ENCODE data around the gene SGK2. TPM values are rescaled to one million over a fixed set of nuclear protein-coding genes. Genes with fewer than 3 reads are reported as not detected.

Gene SGK2
- total RNA-seq, 1 donor from 2014 or later, result 1.0 TPM

GRCh38 chr20:43541214-43541613 lies 17.6 kb upstream of the SGK2 start:
- Mint-ChIP-seq H3K4me3 (no peak overlapping the region), H3K27ac (ENCODE audit: unreplicated experiment) (no peak overlapping the region), H3K9me3 (peaks cover under 1% of the 10 kb centered on the region), H3K36me3 (ENCODE audit: low read depth) (peaks cover 2% of the 10 kb centered on the region), H3K27me3 (ENCODE audit: low read depth) (no peaks in the 10 kb centered on the region), H3K4me1 (no peaks in the 10 kb centered on the region)
- DNase-seq (ENCODE audit: low read depth, low spot score), result no peak
- TF ChIP-seq, protein P1, sequence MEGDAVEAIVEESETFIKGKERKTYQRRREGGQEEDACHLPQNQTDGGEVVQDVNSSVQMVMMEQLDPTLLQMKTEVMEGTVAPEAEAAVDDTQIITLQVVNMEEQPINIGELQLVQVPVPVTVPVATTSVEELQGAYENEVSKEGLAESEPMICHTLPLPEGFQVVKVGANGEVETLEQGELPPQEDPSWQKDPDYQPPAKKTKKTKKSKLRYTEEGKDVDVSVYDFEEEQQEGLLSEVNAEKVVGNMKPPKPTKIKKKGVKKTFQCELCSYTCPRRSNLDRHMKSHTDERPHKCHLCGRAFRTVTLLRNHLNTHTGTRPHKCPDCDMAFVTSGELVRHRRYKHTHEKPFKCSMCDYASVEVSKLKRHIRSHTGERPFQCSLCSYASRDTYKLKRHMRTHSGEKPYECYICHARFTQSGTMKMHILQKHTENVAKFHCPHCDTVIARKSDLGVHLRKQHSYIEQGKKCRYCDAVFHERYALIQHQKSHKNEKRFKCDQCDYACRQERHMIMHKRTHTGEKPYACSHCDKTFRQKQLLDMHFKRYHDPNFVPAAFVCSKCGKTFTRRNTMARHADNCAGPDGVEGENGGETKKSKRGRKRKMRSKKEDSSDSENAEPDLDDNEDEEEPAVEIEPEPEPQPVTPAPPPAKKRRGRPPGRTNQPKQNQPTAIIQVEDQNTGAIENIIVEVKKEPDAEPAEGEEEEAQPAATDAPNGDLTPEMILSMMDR (conservative IDR thresholded peaks at IDR 0.05), result no peak

DNA sequence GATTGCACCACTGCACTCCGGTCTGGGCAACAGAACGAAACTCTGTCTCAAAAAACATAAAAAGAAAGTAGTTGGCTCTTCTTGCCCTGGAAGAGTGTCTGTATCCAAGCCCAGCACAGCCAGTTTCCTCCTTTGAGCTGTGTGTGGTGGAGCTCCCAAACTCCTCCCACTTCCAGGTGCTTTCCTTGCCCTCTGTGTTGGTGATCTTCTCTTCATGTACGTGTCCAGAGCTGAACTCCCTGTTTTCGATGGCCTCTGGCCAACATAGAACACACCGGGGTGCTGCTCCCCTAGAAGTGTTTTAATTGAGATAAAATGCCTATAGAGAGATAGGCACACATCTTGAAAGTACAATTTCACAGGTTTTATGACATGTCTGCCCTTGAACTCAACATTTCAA lies 16.7 kb upstream of the SGK2 start:
- H3K4me1 Mint-ChIP-seq, result no peaks in the 10 kb centered on the region
- H3K27ac Mint-ChIP-seq (ENCODE audit: unreplicated experiment), result no peak overlapping the region
- peaks cover 5% of the 10 kb centered on the region for H3K9me3 Mint-ChIP-seq
- TF ChIP-seq, protein P1 (conservative IDR thresholded peaks at IDR 0.05), result no peak
- H3K36me3 Mint-ChIP-seq (ENCODE audit: low read depth), result peaks cover 7% of the 10 kb centered on the region
- no peak for DNase-seq (ENCODE audit: low read depth, low spot score)
- no peak overlapping the region for H3K4me3 Mint-ChIP-seq
- no peaks in the 10 kb centered on the region for H3K27me3 Mint-ChIP-seq (ENCODE audit: low read depth)

DNA sequence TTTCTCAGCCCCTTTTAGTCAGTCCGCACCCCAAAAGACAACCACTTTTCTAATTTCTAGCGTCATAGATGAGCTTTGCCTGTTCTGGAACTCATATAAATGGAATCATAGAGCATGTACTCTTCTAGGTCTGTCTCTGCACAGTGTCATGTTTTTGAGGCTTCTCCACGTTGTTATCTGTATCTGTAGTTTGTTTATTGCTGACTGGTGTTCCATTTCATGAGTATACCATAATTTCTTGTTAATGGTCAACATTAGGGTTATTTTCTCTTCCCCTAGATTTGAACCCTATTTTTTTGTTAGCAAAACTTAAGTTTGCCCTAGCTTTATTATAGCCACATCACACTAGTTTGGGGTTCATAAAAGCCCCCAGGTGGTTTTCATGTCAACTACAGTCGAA lies 16.2 kb upstream of the SGK2 start:
- H3K9me3 Mint-ChIP-seq, result peaks cover 10% of the 10 kb centered on the region
- H3K4me1 Mint-ChIP-seq, result no peaks in the 10 kb centered on the region
- H3K4me3 Mint-ChIP-seq, result no peak overlapping the region
- DNase-seq (ENCODE audit: low read depth, low spot score), result no peak
- H3K27me3 Mint-ChIP-seq (ENCODE audit: low read depth), result no peaks in the 10 kb centered on the region
- peaks cover 11% of the 10 kb centered on the region for H3K36me3 Mint-ChIP-seq (ENCODE audit: low read depth)
- H3K27ac Mint-ChIP-seq (ENCODE audit: unreplicated experiment), result no peak overlapping the region
- TF ChIP-seq, protein P1 (conservative IDR thresholded peaks at IDR 0.05), result no peak

DNA sequence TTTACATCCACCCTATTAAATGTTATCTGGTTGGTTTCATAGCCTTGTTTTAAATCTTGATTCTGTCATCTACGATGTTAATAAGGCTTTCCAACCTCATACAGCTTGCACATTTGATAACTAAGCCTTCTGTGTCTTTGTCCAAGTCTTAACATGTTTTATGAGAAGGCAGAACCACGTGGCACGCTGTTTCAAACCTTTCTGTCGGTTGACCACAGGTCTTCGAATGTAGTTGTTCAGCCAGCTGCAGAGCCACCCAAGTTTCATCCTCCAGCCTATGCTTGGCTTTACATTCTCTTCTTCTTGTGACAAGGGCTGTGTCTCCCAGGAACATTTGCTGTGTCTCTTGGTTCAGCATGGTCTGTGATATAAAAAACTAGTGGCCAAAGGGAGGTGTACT lies 15.7 kb upstream of the SGK2 start:
- TF ChIP-seq, protein P1 (conservative IDR thresholded peaks at IDR 0.05), result no peak
- no peak for DNase-seq (ENCODE audit: low read depth, low spot score)
- peaks cover 10% of the 10 kb centered on the region for H3K9me3 Mint-ChIP-seq
- peaks cover 16% of the 10 kb centered on the region for H3K36me3 Mint-ChIP-seq (ENCODE audit: low read depth)
- H3K4me1 Mint-ChIP-seq, result no peaks in the 10 kb centered on the region
- no peak overlapping the region for H3K27ac Mint-ChIP-seq (ENCODE audit: unreplicated experiment)
- no peaks in the 10 kb centered on the region for H3K27me3 Mint-ChIP-seq (ENCODE audit: low read depth)
- no peak overlapping the region for H3K4me3 Mint-ChIP-seq

GRCh38 chr20:43544501-43544900 lies 14.3 kb upstream of the SGK2 start:
- Mint-ChIP-seq H3K4me3 (no peak overlapping the region), H3K9me3 (peaks cover 10% of the 10 kb centered on the region), H3K27ac (ENCODE audit: unreplicated experiment) (no peak overlapping the region), H3K4me1 (no peaks in the 10 kb centered on the region), H3K36me3 (ENCODE audit: low read depth) (peaks cover 20% of the 10 kb centered on the region), H3K27me3 (ENCODE audit: low read depth) (no peaks in the 10 kb centered on the region)
- no peak for DNase-seq (ENCODE audit: low read depth, low spot score)
- TF ChIP-seq, protein P1 (conservative IDR thresholded peaks at IDR 0.05), result no peak
